EH (cell line): ENCODE measurements around the gene ANKRD6.

Experiments used
- DNase-seq: peaks from one replicate; pipeline ENCODE4 v3.0.0-alpha.2; 2015; ENCODE audit warnings: low read depth

ANKRD6 gene

DNA sequence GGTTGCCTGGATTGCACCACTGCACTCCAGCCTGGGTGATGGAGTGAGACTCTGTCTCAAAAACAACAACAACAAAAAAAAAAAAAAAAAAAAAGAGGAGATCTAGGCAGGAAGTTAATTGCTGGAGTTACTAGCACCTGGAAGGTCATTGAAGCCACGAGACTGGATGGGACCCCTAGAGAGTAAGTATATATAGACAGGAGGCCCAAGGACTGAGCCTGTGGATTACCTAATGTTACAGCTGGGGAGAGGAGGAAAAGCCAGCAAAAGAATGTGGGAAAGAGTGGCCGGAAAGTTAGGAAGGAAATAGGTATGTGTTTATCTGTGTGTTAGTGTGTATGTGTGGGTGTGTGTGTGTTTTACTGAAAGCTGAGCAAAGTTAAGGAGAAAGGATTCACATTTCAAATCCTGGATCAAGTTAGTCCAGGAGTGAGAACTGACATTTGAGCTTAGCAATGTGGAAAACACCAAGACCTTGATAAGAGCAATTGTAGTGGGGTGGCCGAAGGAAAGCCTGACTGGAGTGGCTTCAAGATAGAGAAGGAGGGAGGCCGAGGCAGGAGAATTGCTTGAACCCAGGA, 38.4 kb downstream of the ANKRD6 start:
- no peak for DNase-seq

GRCh38 chr6:89475101-89475500, 42.1 kb downstream of the ANKRD6 start:
- DNase-seq, result no peak

DNA sequence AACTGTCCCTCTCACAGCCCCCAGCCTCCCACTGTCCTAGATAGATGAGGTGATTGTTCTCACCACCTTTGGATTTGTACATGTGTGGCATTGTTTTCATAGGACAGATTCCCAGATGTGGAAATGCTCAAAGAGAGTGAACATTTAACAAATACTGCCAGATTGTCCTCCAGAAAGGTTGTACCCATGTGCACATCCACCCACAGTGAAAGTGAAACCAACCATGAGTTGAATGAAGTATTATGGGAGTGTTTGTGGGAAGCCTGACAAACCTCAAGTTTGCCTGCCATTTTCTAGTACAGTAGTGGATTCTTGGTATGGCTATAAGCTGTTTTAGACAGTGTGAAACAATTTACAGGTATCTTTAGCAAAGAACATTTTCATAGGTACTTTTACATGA, 42.7 kb downstream of the ANKRD6 start:
- DNase-seq, result no peak

DNA sequence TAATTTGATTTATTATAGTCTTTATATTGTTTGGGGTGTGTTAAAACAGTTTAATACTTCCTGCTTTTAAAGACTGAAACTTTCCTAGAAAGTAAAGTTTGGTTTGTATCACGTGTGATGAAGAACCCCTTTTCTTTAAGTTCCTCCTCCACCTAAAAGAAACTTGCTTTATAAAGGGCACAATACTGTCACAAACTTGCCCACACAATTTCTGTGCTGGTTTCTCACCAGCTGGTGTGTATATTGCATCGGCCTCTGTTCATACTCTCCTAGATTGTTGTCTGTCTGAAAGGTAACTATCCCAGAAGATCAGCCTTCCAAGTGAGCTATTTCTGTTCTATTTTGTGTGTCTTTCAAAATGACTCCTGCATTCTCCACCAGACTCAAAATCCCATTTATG, 46.9 kb downstream of the ANKRD6 start:
- no peak for DNase-seq

GRCh38 chr6:89481695-89482094, 48.7 kb downstream of the ANKRD6 start:
- no peak for DNase-seq

- DNase-seq, result peak; percentile 20
These were observed 49.2 kb downstream of the ANKRD6 start for GRCh38 chr6:89482126-89482525.

- DNase-seq, result peak; percentile 46
These were observed 50.3 kb downstream of the ANKRD6 start for GRCh38 chr6:89483111-89483720.

DNA sequence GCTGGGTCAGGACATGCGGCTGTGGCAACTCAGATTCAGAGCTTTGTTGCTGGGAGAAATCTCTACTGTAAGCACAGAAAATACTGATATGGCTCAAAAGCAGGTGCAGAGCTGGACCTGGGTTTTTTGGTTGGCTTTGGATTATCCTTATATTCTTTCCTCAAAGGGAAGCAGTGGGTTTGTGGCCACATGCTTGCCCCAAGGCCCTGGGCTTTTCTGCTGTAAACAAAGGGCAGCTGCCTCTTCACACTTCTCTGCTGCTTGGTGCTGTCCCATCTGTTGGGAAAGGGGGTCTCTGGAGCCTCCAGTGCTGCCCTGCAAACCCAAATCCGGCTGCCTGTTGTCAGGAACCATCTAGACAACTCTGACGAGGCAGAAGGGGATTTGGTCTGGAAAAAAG, 52.4 kb downstream of the ANKRD6 start:
- DNase-seq, result no peak

DNA sequence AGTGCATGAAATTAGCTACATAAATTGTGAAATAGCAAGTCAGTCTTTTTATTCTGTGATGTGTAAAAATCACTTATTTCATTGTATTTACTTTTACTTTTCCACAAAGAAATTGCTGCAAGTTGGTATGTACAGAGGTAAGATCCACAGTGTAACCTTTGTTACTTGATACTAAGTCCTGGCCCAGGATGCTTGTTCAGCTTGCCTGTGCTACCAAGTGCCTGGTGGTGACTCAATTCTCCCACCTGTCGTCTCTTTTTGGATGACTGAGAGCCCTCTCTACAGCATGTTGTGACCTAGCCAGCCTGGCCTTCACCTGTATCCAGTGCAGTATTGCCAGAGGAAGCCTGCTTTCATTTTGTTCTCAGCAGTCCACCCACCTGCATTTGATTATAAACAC, 54.9 kb downstream of the ANKRD6 start:
- no peak for DNase-seq

- DNase-seq, result no peak
These were observed 55.5 kb downstream of the ANKRD6 start for GRCh38 chr6:89488438-89488837.

GRCh38 chr6:89489078-89489477, 56.1 kb downstream of the ANKRD6 start:
- no peak for DNase-seq

DNA sequence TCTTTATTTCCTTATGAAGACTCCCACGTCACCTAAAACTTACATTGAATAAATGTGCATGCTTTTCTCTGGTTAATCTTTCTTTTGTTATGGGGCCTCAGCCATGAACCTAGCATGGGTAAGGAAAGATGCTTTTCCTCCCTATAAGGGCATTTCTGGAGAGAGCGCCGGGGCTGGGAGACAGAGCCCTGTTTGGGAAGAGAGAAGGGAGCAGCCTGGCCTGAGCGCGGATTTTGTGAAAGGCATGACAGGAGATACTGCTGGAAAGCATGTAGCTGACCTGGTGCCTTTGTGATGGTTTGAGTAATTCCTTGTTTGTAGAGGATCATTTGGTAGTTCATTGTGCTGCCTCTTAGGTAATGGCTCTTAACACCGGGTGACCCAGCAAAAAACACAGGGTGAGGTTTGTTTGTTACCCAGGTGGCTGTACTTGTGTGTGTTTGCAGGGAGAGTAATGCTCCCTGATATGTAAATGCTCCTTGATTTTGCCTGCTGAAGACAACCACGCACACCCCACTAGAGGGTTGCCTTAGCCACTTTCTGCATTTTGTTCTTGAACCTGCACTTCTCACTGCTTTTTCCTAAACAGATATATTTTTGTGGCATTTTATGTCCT, 59.2 kb downstream of the ANKRD6 start:
- DNase-seq, result no peak

- DNase-seq, result no peak
These were observed 61.3 kb downstream of the ANKRD6 start for GRCh38 chr6:89494131-89494793.

GRCh38 chr6:89495961-89496535, 63.1 kb downstream of the ANKRD6 start:
- no peak for DNase-seq

DNA sequence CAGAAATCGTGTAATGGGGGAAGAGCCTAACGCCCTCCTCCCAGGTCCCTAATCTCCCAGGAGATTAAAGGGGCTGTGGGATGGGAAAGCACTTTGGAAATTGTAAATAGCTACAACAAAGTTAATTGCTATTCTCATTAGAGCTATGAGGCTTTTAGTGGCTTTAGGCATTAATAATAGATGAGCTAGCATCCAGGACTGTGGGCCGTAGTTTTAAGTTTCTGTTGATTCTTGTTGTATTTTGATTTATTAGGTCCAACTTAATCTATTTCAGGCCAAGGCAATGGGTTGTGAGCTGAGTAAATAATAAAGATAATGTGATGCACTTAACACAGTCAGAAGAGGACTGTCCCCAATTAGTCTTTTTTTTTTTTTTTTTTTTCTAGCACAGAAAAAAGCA, 67.7 kb downstream of the ANKRD6 start:
- DNase-seq, result no peak

DNA sequence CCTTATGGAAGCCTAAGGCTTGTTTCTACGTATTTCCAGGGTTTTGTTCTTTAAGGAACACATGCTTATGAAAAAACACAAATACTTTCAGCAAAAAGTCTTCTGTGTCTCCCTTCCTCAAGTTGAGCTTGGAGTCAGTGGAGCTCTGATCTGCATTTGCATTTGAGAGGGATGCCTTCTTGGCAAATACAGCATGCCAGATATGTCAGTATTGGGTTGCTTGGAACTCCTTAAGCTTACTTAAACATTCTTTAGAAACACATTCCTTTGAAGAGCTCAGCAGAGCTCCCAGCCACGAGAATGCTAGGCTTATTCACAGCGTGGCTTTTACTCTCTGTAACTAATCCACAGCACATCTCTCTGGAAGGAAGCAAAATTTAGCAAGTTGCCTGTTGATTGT, 68.3 kb downstream of the ANKRD6 start:
- DNase-seq, result peak; percentile 2

- DNase-seq, result no peak
These were observed 68.8 kb downstream of the ANKRD6 start for GRCh38 chr6:89501753-89502152.

DNA sequence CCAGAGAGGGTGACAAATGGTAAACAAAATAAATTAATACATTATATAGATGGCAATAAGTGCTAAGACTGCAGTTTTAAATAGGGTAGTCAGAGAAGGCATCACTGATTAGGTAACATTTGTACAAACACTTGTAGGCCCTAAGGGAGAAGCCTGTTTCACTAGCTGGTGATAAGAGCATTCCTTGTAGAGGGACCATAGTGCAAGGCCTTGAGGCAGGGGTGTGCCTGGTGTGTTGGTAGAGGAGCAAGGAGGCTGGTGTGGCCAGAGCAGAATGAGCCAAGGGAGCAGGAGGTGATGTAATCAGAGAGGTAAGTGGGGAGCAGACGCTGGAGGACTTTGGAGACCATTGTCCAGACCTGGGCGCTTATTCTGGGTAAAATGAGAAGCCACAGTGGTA, 70.7 kb downstream of the ANKRD6 start:
- DNase-seq, result no peak

DNA sequence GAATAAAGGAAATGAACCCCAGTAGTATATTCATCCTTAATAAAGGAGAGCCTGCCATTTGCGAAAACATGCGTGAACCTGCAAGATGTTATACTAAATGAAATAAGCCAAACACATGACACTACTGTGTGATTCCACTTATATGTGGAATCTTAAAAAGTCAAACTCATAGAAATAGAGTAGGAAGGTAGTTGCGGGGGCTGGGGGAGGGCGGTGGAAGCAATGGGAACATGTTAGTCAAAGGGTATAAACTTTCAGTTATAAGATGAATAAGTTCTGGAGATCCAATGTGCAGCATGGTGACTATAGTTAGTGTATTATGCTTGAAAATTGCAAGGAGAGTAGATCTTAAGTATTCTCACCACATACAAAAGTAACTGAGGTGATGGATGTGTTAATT, 72.9 kb downstream of the ANKRD6 start:
- no peak for DNase-seq

GRCh38 chr6:89506716-89507617, 74.0 kb downstream of the ANKRD6 start:
- DNase-seq, result no peak

GRCh38 chr6:89508755-89509563, 76.0 kb downstream of the ANKRD6 start:
- DNase-seq, result no peak
